ENCODE data around the gene MSX1. TPM values are rescaled to one million over a fixed set of nuclear protein-coding genes. Genes with fewer than 3 reads are reported as not detected.

Gene MSX1
- total and polyA plus RNA-seq, 11 donors, result 2.2 to 7.4 (median 4.2) TPM

DNA sequence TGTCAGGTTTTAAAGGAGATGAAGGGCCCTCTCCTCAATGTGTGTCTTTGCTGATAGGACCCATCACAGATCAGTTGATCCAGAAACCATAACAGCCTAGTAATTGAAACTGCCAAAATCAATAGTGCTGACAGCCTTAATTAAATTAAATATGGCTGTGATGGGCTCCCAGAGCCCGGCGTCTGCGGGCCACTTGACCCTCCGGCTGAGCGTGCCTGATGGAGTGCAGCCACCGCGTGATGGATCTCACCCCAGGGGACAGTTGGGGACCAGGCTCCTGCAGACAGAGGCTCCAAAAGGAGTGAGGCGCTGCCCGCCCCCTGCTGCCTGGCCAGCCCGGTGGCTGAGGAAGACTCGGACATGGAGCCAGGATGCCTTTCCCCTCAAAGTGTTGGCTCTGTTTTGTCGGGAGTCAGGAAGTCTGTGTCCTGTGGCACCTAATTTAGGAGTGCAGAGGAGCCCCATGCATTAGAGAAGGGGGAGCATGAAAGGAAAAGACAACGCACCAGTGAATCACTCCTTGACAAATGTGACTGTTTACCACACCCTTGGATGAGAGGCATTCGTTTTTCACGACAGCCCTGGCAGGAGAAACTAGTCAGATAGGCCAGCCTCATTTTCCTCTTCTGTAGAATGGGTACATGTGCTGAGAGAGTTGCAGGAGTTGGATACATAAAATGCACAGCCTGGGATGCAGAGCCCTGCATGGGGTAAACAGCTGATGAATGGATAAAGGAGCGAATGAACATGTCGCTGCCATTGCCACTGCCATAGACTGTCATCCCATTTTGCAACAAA, 40.9 kb upstream of the MSX1 start:
- WGBS, 4 donors, result 37 to 66% (median 40%) methylated on average over 10 to 17 of the region's 17 CpGs
- no peaks in the 10 kb centered on the region for H3K36me3 ChIP-seq

DNA sequence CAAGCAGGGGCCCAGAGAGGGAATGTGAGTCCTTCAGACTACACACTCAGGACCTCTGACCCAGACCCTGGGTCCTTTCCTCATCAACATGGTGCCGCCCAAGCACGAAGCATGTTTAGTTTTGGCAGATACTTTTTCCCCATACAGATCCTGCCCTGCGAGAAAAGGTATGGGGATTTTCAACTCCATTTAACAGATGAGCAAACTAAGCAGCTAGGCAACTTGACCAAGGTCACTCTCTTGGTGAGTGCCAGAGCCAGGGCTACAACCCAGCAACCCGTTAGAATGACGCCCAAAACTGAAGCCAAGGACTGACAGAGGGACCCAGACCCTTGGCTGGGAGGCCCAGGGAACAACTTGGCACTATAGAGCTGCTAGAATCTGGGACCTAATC, 40.3 kb upstream of the MSX1 start:
- ATAC-seq (no peak), DNase-seq (no peak)
- H3K9me3 ChIP-seq, result peaks cover 0 to 22% (median 0%) of the 10 kb centered on the region in 12 donors
- no peak overlapping the region for H3K4me3 ChIP-seq
- intact Hi-C loops (cut with DNase I), result no loop called here
- H3K4me1 ChIP-seq, result no peaks in the 10 kb centered on the region
- TF ChIP-seq, protein P1, sequence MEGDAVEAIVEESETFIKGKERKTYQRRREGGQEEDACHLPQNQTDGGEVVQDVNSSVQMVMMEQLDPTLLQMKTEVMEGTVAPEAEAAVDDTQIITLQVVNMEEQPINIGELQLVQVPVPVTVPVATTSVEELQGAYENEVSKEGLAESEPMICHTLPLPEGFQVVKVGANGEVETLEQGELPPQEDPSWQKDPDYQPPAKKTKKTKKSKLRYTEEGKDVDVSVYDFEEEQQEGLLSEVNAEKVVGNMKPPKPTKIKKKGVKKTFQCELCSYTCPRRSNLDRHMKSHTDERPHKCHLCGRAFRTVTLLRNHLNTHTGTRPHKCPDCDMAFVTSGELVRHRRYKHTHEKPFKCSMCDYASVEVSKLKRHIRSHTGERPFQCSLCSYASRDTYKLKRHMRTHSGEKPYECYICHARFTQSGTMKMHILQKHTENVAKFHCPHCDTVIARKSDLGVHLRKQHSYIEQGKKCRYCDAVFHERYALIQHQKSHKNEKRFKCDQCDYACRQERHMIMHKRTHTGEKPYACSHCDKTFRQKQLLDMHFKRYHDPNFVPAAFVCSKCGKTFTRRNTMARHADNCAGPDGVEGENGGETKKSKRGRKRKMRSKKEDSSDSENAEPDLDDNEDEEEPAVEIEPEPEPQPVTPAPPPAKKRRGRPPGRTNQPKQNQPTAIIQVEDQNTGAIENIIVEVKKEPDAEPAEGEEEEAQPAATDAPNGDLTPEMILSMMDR (IDR thresholded peaks at IDR 0.05), result no peak
- no peak for TF ChIP-seq POLR2A (IDR thresholded peaks at IDR 0.05)
- WGBS, 4 donors, result 83 to 91% (median 85%) methylated on average over 5 of the region's 5 CpGs
- H3K27me3 ChIP-seq, result peaks cover 0 to 7% (median 0%) of the 10 kb centered on the region in 9 donors
- H3K36me3 ChIP-seq, result no peaks in the 10 kb centered on the region
- H3K27ac ChIP-seq, result no peak overlapping the region

More for the DNA sequence above, 40.9 kb upstream of the MSX1 start:
- no peak for DNase-seq
- ATAC-seq, result no peak
- Histone ChIP-seq H3K27ac (no peak overlapping the region), H3K4me1 (no peaks in the 10 kb centered on the region), H3K9me3 (peaks cover 0 to 22% (median 0%) of the 10 kb centered on the region in 12 donors), H3K27me3 (peaks cover 0 to 7% (median 0%) of the 10 kb centered on the region in 9 donors), H3K4me3 (no peak overlapping the region)
- intact Hi-C loops (cut with DNase I), result no loop called here
- TF ChIP-seq, protein P1 (IDR thresholded peaks at IDR 0.05), result no peak
- no peak for TF ChIP-seq POLR2A (IDR thresholded peaks at IDR 0.05)

DNA sequence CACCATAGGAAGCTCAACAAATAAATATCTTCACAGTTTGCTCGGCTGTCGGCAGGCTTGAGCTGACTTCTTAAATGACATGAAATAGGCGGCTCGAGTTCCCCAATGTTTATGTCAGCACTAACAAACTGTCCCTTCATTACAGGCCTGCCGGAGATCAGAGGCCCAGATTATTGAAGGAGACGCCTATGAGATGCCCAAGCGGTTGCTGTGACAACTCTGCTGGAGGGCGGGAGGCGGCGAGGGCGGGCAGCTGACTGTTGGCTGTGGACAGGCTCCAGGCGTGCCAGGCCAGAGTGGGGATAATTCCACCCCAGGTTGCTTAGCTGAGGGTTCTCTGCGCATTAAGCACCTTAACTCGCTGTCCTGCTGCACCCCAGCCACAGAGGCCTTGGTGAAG, 39.2 kb upstream of the MSX1 start:
- WGBS, 4 donors, result 66 to 77% (median 68%) methylated on average over 12 to 14 of the region's 14 CpGs
- intact Hi-C loops (cut with DNase I), result no loop called here
- Histone ChIP-seq H3K36me3 (no peaks in the 10 kb centered on the region), H3K9me3 (peaks cover 0 to 22% (median 0%) of the 10 kb centered on the region in 12 donors), H3K27ac (no peak overlapping the region), H3K27me3 (peaks cover 0 to 7% (median 0%) of the 10 kb centered on the region in 9 donors), H3K4me3 (no peak overlapping the region), H3K4me1 (no peaks in the 10 kb centered on the region)
- TF ChIP-seq POLR2A (IDR thresholded peaks at IDR 0.05), result no peak
- TF ChIP-seq, protein P1 (IDR thresholded peaks at IDR 0.05), result no peak
- DNase-seq (no peak), ATAC-seq (no peak)

DNA sequence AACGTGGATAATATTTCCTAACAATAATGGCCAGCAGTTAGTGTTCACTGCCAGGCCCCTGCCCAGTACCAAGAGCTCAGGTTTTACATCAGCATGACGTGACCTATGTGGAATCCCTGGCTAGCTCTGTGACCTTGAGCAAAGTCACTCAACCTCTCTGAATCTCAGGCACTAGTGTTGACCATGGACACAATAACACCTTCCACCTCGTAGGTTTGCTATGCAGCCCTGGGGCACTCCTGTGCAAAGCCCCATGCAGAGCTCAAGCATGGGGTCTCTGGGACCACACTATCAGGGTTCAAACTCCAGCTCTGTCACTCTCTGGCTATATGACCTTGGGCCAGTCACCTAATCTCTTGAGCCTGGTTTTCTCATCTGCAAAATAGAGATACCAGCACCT, 38.7 kb upstream of the MSX1 start:
- peaks cover 0 to 7% (median 0%) of the 10 kb centered on the region in 9 donors for H3K27me3 ChIP-seq
- no peak for DNase-seq
- no peak overlapping the region for H3K27ac ChIP-seq
- intact Hi-C loops (cut with DNase I), result no loop called here
- H3K9me3 ChIP-seq, result peaks cover 0 to 22% (median 0%) of the 10 kb centered on the region in 12 donors
- 65 to 76% (median 69%) methylated on average over 3 of the region's 3 CpGs for WGBS, 4 donors
- H3K4me1 ChIP-seq, result no peaks in the 10 kb centered on the region
- H3K36me3 ChIP-seq, result no peaks in the 10 kb centered on the region
- no peak overlapping the region for H3K4me3 ChIP-seq
- no peak for ATAC-seq
- TF ChIP-seq, protein P1 (IDR thresholded peaks at IDR 0.05), result no peak
- no peak for TF ChIP-seq POLR2A (IDR thresholded peaks at IDR 0.05)

All from heart left ventricle (tissue), 16 donors.